UCSD-AML1 (cell line): ENCODE data around the gene SOX4.
"Not testable (repeated sequence)": the region's sequence is repeated elsewhere in the genome, so short reads cannot be mapped to it uniquely, and the experiment has no call there.

Experiments
- DNase-seq: peaks from one replicate; lab custom pipeline; 2025; ENCODE audit not compliant: unreplicated experiment; lab: John Stamatoyannopoulos, UW

The SOX4 gene

DNA sequence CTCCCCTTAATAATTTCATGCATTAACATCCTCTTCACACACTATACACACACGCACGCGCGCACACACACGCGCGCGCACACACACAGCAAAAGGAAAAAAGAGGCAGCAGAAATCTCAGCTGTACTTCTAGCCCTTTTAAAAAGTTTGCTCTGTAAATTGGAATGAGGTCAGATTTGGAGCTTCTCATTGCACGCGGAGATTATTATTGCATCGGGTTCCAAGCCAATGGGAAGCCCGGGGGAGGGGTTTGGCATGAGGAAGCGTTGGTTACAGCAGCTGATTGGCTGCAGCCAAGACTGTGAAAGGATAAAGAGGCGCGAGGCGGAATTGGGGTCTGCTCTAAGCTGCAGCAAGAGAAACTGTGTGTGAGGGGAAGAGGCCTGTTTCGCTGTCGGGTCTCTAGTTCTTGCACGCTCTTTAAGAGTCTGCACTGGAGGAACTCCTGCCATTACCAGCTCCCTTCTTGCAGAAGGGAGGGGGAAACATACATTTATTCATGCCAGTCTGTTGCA, at the start of gene SOX4:
Gene SOX4 (plus strand): TSS at position 340 of the 515 bp plus-strand sequence. CDS start 784 bp downstream, outside the sequence.
- peak; percentile 79 for DNase-seq

DNA sequence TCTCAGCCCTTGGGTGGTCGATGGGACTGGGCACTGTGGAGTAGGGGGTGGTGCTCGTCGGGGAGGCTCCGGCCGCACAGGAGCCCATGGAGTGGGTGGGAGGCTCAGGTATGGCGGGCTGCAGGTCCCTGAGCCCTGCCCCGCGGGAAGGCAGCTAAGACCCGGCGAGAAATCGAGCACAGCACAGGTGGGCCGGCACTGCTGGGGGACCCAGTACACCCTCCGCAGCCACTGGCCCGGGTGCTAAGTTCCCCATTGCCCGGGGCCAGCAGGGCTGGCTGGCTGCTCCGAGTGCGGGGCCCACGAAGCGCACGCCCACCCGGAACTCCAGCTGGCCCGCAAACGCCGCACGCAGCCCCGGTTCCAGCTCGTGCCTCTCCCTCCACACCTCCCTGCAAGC, 41.3 kb upstream of the SOX4 start:
- not testable (repeated sequence) for DNase-seq

DNA sequence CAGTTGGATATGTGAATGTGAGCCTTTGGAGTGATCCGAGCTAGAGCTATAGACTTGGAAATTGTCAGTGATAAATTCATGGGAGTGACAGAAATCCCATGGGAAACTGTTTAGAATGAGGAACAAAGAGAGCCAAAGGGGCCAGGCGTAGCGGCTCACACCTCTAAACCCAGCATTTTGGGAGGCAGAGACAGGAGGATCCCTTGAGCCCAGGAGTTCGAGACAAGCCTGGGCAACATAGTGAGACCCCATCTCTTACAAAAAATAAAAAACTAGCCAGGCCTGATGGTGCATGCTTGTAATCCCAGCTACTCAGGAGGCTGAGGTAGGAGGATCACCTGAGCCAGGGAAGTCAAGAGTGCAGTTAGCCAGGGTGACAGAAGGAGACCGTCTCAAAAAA, 39.3 kb upstream of the SOX4 start:
- DNase-seq: no peak

DNA sequence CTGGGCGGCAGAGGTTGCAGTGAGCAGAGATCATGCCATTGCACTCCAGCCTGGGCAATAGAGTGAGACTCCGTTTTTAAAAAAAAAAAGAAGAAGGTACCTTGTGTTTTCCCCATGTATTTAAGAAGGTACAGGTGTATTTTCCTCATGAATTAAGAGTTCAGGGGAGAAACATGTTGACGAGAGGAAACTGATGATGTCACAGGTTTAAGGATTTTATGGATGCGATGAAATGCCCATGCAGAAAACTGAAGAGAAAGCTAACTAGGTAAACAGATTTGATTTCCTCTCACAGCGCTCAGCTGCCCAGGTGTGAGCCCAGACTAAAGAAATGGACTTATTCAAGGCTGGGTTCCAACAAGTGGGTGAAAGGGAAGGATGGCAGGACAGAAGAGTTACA, 38.4 kb upstream of the SOX4 start:
- DNase-seq: no peak

DNA sequence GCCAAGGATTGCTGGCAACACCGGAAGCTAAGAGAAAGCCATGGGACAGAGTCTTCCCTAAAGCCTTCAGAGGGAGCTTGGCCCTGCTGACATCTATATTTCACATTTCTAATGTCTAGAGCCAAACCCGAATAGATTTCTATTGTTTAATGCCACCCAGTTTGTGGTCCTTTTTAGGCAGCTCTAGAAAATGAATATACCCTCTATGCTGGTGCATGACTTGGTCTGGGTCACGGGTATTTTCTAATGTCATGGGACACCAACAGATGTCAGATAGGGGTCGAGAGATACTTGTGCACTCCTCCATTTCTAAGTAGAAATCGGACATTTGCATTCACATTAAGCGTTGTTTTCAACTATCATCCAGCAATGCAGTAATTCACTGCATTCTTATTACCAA, 37.0 kb upstream of the SOX4 start:
- DNase-seq: no peak

DNA sequence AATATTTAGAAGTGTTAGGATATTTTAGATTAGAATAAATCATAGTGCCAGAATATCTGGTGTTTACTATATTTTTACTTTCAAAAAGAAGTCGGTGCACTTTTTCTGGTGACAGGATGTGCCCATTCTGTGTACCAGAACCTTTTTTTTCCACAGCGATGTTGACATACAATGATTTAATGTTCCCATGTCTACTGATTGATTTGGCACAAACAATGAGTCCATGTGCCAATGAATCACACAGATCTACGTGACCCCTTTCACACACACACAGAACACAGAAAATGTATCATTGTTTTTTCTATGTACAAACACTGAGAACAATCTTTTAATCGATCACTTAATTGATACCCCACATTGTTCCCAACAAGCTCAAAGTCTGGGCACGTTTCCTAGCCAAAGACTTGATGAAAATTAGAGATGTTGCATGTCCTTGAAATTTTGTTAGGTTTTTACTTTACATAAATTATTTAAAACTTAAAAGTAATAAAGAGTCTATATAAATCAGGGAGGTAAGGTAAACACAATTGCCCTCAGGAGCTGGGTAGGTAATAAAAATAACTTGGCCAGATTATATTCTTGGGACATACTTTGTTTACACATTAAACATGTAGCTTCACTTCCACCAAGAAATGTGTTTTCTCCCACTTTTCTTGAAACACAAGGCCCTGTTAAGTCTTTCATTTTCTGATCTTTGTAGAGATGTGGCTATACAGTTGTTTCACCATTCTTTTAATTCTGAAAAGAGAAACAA, 36.4 kb upstream of the SOX4 start:
- DNase-seq: no peak

DNA sequence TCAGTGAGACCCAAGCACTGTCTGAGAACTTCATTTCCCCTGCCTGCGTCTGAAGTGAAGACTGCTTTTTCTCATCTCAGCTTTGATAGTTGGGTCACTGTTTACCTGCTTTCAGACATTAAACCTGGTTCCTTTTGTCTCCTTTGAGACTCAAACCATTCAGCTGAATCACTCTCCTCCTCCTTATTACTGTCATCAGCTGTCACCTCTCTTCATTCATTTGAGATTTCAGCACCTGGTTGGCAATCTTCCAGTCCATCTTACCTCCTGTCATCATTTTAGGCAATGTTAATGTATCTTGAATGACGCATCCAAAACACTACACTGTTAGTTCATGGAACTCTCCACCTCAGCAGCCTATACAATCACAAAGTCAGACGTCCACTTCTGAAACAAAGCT, 34.3 kb upstream of the SOX4 start:
- no peak for DNase-seq

DNA sequence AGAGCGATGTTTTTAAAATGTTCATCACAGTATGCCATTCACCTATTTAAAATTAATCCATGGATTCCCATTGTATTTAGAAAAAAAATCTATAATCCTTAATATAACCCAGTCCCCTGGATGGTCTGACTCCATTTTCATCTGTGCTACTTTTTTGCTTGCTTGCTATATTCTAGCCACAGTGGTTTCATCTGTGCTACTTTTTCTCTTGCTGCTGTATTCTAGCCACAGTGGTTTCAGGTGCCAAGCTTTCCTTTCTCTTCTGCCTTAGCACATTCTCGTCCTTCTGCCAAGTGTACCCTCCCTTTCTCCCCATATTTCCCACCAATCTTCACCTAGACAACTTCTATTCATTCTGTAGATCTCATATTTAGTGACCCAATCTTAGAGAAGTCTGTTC, 33.3 kb upstream of the SOX4 start:
- no peak for DNase-seq

DNA sequence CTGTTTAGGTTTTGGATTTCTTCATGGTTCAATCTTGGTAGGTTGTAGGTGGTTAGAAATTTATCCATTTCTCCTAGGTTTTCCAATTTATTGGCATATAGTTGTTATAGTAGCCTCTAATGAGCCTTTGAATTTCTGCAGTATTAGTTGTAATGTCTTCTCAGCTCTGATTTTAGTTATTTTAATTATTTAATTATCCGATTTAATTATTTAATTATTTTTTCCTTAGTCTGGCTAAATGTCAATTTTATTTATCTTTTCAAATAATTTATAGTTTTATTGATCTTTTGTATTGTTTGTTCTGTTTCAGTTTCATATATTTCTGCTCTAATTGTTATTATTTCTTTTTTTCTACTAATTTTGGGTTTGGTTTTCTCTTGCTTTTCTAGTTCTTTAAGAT, 28.1 kb upstream of the SOX4 start:
- no peak for DNase-seq

DNA sequence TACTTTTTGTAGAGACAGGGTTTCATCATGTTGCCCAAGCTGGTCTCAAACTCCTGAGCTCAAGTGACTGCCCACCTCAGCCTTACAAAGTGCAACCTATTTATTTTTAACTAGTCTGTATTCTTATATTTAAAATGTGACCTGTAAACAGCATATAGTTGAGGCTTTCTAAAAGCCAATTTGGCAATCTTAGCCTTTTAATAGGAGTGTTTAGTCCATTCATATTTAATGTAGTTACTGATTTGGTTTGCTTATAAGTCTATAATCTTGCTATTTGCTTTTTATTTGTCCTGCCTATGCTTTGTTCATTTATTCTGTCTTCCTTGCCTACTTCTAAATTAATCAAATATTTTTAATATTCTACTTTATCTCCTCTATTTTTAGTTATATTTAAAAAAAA, 15.0 kb upstream of the SOX4 start:
- DNase-seq: no peak

DNA sequence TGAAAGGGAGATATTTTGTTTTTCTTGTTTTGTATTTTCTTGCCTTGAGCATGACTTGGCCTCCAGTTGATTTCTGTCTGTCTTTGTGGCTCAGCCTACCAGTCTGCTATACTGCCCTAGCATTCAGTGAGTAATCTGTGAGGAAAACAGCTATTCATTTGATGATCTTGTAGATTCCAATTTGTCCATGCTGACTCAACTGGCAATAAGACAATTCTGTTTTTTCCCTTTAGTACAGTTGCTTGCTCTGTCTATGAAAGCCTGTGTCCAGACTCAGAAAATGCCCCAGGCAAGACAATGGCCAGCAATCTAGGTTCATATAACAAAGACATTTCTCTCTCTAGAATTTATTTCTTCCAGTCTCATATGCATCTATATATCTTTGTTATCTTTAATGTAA, 10.9 kb upstream of the SOX4 start:
- no peak for DNase-seq

DNA sequence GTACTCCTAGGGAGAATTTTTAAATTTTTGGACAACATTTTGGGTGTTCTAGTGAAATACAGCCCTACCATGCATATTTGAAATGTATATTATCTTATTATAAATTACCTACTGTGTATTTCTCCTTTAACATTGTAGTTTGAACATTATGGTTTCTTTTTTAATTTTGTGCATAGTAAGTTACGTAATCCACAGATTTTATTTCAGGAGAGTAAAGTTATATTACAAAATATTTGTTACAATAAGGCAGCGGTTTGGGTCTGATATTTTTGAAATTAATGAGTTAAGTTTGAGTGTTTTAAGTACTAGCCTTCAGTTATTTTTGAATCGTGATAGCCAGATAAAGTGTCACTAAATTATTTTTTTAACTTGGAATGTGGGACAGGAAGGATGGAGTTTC, 7.3 kb upstream of the SOX4 start:
- no peak for DNase-seq

DNA sequence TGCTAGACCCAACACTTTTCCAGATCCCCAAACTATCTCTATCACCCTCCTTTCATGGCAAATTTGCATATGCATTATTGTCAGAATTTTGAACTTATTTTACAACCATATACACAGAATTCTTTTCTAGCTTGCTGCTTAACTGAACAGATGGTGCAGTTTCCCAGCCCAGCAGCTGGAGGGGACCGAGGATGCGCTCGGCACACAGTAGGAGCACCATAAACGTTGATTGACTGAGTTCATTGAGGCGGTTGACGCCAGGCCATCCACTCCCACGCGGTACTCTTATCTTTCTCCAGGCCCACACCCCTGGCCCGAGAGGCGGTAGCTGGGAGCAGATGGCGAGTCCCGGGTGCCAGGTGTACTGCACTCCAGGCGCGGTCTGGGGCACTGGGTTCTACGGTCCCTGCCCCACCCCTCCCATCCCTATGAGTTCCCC, 6.8 kb upstream of the SOX4 start:
- DNase-seq: no peak

DNA sequence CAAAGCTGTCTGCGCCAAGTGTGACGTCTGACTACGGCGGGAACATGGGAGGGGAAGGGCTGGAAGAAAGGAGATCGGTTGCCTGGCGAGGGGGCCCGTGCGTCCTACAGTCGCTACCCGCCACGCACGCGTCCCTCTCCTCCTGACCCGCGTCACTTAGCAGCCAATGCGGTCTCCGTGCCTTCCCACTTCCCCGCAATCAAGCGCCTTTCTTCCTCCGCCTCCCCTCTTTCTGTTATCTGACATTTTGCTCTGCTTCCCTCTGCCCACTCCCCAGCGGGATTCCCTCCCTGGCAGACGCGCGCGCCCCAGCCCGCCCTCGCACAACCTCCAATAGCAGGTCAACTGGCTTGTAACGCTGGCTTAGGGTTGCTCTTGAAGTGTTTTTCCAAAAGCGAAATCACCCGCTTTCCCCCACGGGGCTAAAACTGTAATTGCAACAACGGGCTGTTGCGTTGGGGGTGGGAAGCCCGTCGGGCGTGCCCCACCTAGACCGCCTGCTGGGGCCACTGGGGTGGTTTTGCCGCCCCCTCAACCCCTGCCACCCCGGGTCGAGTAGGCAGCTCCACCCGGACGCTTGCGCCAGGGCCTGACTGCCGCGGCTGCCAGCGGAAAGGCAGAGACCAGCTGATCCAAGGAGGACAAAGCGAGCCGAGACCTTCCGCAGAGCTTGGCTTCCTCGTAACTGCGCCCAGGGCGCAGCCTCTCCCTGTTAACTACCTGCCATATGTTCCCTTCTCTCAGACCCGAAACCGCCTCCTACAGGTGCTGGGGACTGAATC, 6.2 kb upstream of the SOX4 start:
- peak; percentile 58 for DNase-seq

DNA sequence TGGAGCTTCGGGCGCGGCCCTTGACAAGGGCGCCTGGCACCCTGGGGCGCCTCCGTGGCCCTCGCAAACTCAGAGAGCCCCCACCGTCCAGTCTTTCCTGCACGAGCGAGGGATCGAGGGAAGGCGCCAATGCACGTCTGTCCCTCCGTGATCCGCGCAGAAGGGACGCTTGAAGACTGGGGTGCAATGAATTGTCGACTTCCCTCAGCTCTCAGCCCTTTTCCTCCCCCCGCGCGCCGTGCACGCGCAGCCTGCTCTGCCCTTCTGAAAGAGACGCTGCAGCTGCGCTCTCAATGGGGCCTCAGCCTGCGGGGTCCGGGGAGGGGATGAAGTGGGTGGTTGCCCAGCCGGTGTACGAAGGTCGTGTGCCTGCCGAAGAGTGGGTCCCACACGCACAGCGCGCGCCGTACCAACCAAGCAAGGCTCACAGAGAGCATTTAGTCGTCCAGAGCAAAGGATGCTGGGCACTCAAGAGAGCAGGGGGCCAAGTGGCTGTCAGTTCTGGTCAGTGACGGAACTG, 5.5 kb upstream of the SOX4 start:
- peak; percentile 59 for DNase-seq

DNA sequence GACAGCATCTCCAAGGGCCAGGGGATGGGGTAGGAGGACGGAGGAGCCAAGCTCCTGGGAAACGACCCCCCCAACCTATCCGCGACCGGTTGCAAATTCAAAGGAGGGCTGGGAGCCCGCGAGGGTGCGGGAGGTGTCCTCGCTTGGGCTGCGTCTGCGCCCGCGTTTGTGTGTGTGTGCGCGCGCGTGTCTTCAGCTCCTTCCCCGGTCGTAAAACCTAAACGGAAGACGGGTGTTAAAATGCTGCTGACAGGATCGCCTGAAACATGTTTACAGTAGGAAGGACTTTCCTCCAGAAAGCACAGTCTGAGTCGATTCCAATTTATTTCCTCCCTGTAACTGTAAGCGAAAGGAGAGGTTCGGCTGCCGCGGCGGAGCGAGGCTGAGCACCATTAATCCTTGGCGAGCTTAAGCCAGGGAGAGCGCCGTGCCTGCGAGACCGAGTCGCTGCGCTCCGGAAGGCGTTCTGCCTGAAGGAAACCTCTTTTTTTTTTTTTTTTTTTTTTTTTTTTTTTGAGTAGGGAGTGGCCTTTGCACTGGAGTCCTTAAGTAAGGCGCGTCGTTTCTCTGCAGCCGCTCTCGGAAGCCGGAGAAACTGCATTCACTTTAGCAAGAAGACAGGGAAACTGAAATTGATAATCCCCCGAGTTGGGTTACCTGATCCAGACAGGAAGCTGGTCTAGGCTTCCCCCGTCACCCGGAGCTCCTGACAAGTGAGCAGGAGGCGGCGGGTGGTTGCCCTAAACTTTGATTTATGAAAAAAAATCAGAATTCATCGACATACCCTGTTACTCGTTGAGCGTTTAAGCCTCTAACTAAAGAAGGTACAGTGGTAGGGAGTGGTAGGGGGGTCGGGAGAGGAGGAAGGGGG, 4.8 kb upstream of the SOX4 start:
- peak; percentile 65 for DNase-seq

DNA sequence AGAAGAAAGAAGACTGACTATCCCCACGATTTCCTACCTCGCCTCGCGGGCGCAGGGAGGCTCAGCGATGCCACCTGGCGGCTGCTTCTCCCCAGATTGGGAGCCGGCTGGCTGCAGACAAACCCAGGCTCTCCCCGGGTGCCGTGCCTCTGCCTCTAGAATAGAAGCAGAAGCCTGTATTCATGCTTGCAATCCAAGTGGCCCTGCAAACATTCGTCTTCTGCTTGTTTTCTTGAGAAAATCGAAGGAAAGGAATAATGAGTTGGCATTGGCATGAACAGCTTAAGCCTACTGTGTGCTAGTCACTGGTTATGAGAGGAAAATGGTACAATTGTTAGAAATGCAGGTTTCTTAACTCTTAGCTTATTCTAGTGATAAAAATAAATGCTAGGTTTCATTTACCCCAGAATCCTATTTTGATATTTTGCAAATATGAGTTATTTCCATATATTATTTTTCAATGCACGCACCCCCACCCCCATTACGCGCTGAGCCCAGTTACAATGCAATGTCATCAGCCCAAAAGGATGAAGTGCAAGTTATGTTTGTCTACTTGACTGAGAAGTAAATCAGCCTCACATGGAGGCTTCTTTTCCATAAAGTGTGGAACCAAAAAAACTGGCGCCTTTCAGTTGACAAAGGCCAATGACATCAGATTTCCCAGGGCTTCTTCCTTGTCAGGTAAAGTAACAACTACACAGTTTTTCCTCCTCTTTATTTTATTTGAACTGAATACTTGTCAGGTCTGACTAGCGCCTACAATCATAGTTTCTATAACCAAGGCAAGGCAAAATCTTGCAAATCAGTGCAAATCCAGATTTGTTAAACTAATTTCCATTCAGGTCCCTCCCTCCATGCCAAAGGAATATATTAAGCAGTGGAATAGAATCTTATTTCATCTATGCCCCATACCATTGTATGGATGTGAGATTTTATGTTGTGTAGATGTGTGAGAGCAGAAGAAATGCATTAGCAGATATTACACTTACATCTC, 3.9 kb upstream of the SOX4 start:
- peak; percentile 81 for DNase-seq

DNA sequence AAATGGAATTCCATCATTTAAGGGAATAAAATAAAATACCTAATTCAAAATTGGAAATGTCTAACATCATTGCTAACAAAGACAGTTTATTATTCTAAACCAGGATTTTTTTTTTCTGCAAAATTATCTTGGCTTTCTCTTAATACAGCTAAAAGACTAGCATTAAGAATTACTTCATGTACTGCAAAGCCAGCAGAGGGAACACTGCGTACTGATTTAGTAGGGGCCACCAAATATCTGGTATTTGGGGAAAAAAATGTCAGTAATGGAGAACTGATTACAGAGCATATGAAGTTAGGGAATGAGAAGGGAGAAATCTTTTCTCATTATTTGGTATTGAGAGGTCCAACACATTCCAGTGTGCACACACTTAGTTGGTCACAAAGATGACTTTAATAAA, 3.2 kb upstream of the SOX4 start:
- no peak for DNase-seq

DNA sequence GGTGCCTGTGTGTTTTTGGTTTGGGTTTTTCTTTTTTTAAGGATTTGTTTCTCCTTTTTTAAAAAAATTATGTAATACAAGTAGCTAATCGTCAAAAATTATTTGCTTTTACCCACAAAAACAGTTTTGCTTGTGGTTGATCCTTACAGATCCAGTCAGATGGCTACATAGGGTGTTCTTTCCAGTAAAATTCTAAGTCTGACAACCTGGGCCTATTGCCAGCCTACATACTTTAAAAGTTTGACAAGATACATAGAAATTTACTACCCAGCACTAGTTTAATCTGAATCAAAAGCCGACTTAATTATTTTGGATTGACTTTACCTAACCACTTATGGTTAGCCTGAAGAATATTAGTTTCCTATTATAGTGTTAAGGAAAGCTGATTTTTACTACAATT, 2.1 kb upstream of the SOX4 start:
- no peak for DNase-seq

DNA sequence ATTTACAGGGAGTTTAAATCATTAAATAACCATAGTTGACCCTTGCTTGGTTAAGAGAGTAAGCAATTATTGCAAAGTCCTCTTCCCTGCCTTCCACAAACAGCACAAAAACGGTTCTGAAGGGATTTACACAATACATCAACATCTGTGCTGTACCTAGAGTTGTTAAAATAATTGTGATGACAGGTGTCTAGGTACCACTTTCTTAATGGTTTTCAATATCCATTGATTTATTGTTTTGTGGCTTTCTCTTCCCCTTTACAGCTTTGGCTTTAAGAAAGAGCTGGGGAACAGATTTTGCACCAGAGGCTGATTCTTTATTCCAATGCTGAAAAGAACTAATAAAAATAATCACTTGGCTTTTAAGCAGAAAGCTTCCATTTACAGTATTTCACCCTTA, 598 bp upstream of the SOX4 start:
- no peak for DNase-seq
